DOHH2 (cell line): ENCODE data around the gene CSN1S1.

Experiments used
- H3F3A ChIP-seq: fragments of 200-600 bp; sonication (generic), shearing (Covaris generic); 2 replicates; pipeline ENCODE4 v1.6.0; 2016; ENCODE audit warnings: antibody characterized with exemption, mild to moderate bottlenecking; ENCODE audit not compliant: control insufficient read depth, insufficient read depth
- H3K27ac ChIP-seq: fragments of 200-600 bp; sonication (generic); 2 replicates; pipeline ENCODE4 v1.5.1; 2014; ENCODE audit warnings: low read depth, mild to moderate bottlenecking, low read length, moderate library complexity
- H3K27me3 ChIP-seq: fragments of 200-600 bp; sonication (generic); 2 replicates; pipeline ENCODE4 v1.6.1; 2014; ENCODE audit warnings: mild to moderate bottlenecking, low read length, mixed read lengths; ENCODE audit not compliant: control insufficient read depth
- H3K36me3 ChIP-seq: fragments of 200-600 bp; sonication (generic); 2 replicates; pipeline ENCODE4 v1.6.1; 2014; ENCODE audit warnings: mild to moderate bottlenecking, low read length, moderate library complexity, mixed read lengths; ENCODE audit not compliant: control insufficient read depth
- H3K4me1 ChIP-seq: fragments of 200-600 bp; sonication (generic); 2 replicates; pipeline ENCODE4 v1.6.1; 2014; ENCODE audit warnings: mild to moderate bottlenecking, low read length, mixed read lengths; ENCODE audit not compliant: control insufficient read depth
- H3K4me2 ChIP-seq: fragments of 200-600 bp; sonication (generic); 2 replicates; pipeline ENCODE4 v1.6.0; 2014; ENCODE audit warnings: mild to moderate bottlenecking, low read length, moderate library complexity
- H3K4me3 ChIP-seq: fragments of 200-600 bp; sonication (generic); 2 replicates; pipeline ENCODE4 v1.5.1; 2014; ENCODE audit warnings: mild to moderate bottlenecking, low read length, mixed read lengths
- H3K79me2 ChIP-seq: fragments of 200-600 bp; sonication (generic); 2 replicates; pipeline ENCODE4 v1.6.1; 2014; ENCODE audit warnings: mild to moderate bottlenecking, low read length, mixed read lengths; ENCODE audit not compliant: control insufficient read depth
- H3K9me2 ChIP-seq: fragments of 200-600 bp; sonication (generic); replicated peaks from 2 replicates; pipeline ENCODE4 v1.6.1; 2014; ENCODE audit warnings: mild to moderate bottlenecking, low read length, mixed read lengths; ENCODE audit not compliant: control insufficient read depth
- H3K9me3 ChIP-seq: fragments of 200-600 bp; sonication (generic); 2 replicates; pipeline ENCODE4 v1.6.1; 2014; ENCODE audit warnings: antibody characterized with exemption, low read length, mixed read lengths; ENCODE audit not compliant: control insufficient read depth, insufficient read depth
- H4K20me1 ChIP-seq: fragments of 200-600 bp; sonication (generic); 2 replicates; pipeline ENCODE4 v1.6.0; 2014; ENCODE audit warnings: low read depth, mild to moderate bottlenecking, antibody characterized with exemption, low read length, moderate library complexity; ENCODE audit not compliant: control insufficient read depth, insufficient read depth
- CTCF ChIP-seq: fragments of 200-600 bp; sonication (generic); IDR thresholded peaks from one replicate; pipeline ENCODE4 v1.5.1; 2014; ENCODE audit warnings: antibody characterized with exemption, mild to moderate bottlenecking, low read depth, low read length; ENCODE audit not compliant: poor library complexity, severe bottlenecking
- EZH2phosphoT487 ChIP-seq: fragments of 200-600 bp; sonication (generic); IDR thresholded peaks from 2 replicates; pipeline ENCODE4 v1.6.1; 2017; ENCODE audit warnings: borderline replicate concordance, mild to moderate bottlenecking, antibody characterized with exemption, low read length, moderate library complexity, mixed read lengths

CSN1S1 gene

DNA sequence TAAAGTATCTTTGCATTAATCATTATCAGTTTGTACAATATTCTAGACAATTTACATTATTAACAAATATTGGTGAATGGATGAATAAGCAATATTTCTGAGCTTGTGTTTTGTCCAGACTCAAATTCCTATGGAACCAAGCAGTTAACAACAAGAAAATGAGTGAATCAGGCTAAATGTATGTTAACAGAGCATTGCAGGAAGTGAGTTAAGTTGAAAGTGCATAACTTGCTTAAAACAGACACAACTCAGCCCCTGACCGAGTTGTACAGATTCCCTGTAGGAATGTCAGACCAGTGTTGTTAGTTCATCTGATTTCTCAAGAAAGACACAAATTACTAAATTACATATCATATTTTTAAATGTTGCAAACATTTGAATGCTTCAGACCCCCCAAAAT, 23.7 kb upstream of the CSN1S1 start:
- Histone ChIP-seq H4K20me1 (no peaks in the 10 kb centered on the region), H3K4me1 (peaks cover 16% of the 10 kb centered on the region), H3K9me2 (no peaks in the 10 kb centered on the region), H3K27me3 (no peaks in the 10 kb centered on the region), H3K36me3 (no peaks in the 10 kb centered on the region), H3K9me3 (no peaks in the 10 kb centered on the region), H3K4me2 (no peak overlapping the region), H3K27ac (no peak overlapping the region), H3F3A (no peaks in the 10 kb centered on the region), H3K4me3 (no peak overlapping the region), H3K79me2 (no peaks in the 10 kb centered on the region)
- no peak for TF ChIP-seq CTCF
- TF ChIP-seq EZH2phosphoT487, result no peak

GRCh38 chr4:69909195-69909594, 21.7 kb upstream of the CSN1S1 start:
- H3K4me3 ChIP-seq, result no peak overlapping the region
- H3K4me2 ChIP-seq, result peak overlapping the region; percentile 16; the same call in 1 of the 2 replicates
- no peaks in the 10 kb centered on the region for H3K9me3 ChIP-seq
- no peaks in the 10 kb centered on the region for H4K20me1 ChIP-seq
- no peak for TF ChIP-seq CTCF
- no peak for TF ChIP-seq EZH2phosphoT487
- H3K9me2 ChIP-seq, result no peaks in the 10 kb centered on the region
- H3K27ac ChIP-seq, result no peak overlapping the region
- H3K79me2 ChIP-seq, result no peaks in the 10 kb centered on the region
- H3K4me1 ChIP-seq, result peaks cover 16% of the 10 kb centered on the region
- H3F3A ChIP-seq, result no peaks in the 10 kb centered on the region
- no peaks in the 10 kb centered on the region for H3K36me3 ChIP-seq
- no peaks in the 10 kb centered on the region for H3K27me3 ChIP-seq

DNA sequence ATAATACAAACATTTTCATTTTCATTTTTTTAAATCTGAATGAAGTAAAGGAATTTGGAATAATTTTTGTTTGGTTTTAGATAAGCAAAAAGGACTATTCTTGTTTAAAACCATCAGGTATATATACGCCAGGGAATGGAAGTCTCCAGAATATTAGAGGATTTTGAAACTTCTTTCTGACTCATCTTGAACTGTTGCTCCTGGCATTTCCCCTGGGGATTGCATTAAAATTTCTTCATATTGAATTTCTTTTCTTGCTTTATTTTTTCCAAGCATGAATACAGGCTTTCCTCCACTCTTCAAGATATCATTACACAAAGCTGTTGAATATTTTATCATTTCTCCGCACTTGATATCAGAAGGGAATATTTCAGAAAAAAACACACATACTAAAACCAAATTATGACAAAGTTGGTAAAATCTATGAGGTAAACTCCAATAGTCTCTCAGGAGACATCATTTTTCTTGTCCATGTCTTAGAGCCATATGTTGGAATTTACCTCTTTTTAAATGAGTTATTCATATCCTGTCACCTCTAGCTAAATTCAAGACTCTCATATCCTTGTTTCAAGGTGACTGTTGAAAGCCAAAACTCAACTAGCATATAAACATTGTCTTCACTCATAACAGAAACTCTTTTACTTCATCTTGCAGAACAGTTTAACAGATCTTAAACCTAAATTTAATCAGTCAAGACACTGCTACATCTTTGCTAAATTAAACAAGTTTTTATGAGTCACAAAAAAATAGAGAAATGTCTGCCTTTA, 20.7 kb upstream of the CSN1S1 start:
- H3K4me3 ChIP-seq, result no peak overlapping the region
- no peaks in the 10 kb centered on the region for H3K36me3 ChIP-seq
- H3K4me1 ChIP-seq, result peaks cover 16% of the 10 kb centered on the region
- TF ChIP-seq EZH2phosphoT487 (no peak), CTCF (no peak)
- no peaks in the 10 kb centered on the region for H4K20me1 ChIP-seq
- no peaks in the 10 kb centered on the region for H3K9me2 ChIP-seq
- H3K27me3 ChIP-seq, result no peaks in the 10 kb centered on the region
- H3K9me3 ChIP-seq, result no peaks in the 10 kb centered on the region
- no peaks in the 10 kb centered on the region for H3K79me2 ChIP-seq
- no peaks in the 10 kb centered on the region for H3F3A ChIP-seq
- H3K27ac ChIP-seq, result no peak overlapping the region
- H3K4me2 ChIP-seq, result no peak overlapping the region
